GM18873 (cell line): Measurements from ENCODE around the gene TRAF3IP1.
"Not testable (repeated sequence)": the region's sequence is repeated elsewhere in the genome, so short reads cannot be mapped to it uniquely, and the experiment has no call there.

Source experiments
- ATAC-seq: cut with Tn5 transposase; IDR thresholded peaks from one replicate; pipeline ENCODE4 v1.9.1; 2021; ENCODE audit warnings: mild to moderate bottlenecking, moderate library complexity, moderate number of reproducible peaks; ENCODE audit not compliant: unreplicated experiment, low FRiP score

Gene TRAF3IP1

DNA sequence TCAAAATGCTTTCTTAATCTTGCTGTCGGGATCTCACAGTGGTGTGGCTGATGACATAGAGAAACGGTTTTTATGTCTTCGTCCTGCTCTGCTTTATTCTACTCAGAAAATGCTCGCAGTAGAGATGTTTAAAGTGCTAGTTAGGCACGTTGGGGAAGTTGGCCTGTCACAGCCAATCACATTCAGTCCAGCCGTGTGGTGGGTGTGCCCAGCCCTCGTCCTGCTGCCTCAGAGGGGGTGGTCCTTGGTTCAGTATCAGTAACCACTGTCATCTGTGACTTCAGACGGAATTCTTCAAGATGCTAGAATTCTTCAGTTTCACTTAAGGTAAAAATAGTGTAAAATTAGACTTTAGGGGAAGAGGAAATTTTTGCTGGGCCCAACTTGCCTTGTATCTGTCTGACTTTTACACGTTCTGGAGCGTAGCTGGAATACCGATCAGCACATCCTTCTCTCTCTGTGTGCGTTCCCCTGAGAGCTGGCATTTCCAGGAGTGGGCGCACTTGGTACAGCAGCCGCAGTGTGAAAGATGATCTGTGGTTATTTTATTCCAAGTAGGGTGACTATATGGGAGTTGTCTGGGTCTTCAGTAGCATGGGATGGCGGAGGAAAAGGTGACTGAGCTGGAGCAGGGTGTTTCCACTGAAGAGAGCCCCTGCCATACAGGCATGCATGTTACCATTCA lies 18.5 kb downstream of the TRAF3IP1 start:
- ATAC-seq = no peak

- ATAC-seq = no peak
Observed at GRCh38 chr2:238339395-238339780, 19.1 kb downstream of the TRAF3IP1 start.

- ATAC-seq = no peak
Observed at GRCh38 chr2:238339814-238340213, 19.5 kb downstream of the TRAF3IP1 start.

DNA sequence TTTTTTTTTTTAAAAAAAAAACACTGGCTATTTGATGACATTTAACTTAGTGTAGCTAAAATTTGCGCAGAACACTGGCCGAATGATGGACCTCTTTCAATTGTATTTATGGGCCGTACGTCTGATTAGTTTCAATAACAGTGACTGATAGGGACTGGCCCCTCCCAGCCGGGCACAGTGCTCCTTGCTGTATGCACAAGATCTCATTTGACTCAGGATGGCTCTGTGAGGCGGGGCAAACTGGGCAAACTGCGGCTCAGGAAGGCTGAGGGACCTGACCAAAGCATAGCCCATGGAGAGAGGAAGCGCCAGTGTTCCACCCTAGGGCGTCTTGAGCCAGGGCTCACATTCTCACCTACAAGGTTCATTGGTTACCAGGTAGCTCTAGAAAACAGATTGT lies 21.2 kb downstream of the TRAF3IP1 start:
- no peak for ATAC-seq

DNA sequence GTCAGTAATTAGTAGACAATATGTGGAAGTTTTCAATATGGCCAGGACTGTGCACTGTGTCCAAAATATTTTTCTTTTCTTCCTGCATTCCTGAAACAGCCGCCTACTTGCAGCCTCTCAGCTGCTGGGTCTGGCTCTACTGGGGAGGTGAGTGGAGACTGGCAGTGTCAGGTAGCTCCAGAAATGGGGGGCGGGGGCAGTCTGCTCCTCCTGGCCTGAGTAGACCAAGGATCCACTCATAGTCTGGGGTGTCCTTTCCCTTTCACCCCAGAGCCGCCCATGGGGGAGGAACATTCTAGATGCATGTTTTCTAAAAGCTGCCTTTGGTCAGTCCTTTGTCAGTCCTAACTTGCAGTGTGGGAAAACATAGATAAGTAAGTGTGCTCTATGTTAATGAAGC lies 23.7 kb downstream of the TRAF3IP1 start:
- ATAC-seq = no peak

GRCh38 chr2:238344517-238344916 lies 24.2 kb downstream of the TRAF3IP1 start:
- no peak for ATAC-seq

- no peak for ATAC-seq
Observed at GRCh38 chr2:238345297-238345968, 25.1 kb downstream of the TRAF3IP1 start.

DNA sequence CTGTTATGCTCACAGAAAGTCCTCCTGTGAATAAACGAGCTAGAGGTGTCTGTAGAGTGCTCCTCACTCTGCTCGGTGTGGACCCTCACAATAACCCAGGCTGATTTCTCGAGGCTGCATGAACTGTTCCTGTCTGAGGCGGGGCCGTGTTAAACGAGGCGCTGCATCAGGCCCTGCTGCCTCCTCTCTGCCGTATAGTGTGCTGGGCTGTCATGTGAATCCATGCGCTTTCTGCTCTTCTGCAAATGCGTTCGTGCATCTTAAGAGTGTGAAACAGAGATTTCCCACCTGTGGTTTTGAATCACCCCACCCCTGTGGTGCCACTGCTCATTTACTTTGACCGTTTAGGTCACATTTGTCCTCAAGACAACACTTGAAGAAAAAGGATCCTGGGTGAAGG lies 26.2 kb downstream of the TRAF3IP1 start:
- no peak for ATAC-seq

DNA sequence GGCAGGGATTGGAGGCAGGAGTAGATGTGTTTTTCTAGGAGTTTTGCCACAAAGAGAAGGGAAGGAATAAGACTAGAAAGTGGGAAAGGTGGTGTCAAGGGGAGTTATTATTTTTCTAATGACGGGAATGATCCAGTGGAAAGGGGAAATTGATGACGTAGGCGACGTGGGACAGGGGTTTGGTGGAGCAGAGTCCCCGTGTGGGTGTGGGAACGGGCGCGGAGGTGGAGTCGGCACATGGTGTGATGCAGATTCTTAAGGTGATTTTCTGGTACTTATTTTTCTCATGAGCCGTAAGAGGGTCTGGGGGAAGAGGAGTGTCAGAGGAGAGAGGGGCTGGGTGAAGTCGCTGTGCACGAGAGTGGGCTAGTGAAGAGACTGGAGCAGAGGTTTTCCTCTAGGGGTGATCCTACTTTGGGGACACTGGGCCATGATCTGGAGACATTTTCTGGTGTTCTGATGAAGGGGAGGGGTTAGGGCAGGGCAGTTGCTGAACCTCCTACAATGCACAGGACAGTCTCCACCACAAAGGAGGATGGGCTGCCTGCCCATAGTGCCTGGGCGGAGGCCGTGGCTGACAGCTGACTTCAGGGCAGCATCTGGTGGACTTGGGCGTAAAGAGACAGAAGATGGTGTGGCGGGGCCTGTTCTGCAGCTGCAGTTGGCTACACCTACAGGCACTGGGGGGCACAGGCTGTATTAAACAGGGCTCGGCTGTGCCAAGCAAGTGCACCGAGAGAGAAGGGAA lies 30.0 kb downstream of the TRAF3IP1 start:
- no peak for ATAC-seq

GRCh38 chr2:238351315-238351714 lies 31.0 kb downstream of the TRAF3IP1 start:
- ATAC-seq = no peak

- no peak for ATAC-seq
Observed at GRCh38 chr2:238352361-238352760, 32.0 kb downstream of the TRAF3IP1 start.

DNA sequence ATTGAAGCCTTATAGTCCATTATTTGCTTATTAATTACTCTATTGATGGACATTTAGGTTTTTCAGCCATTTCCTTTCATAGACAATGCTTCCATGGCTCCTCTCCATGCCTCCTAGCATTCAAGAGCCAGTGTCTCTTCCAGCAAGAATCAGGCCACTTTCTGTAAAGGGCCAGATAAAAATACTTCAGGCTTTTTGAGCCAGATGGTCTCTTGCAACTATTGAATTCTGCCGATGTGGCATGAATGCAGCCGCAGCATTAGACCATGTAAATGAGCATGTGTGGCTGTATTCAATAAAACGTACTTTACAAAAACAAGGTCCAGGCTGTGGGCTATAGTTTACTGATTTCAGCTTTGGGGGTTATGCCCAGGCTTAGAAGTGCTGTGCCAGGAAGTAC lies 38.5 kb downstream of the TRAF3IP1 start:
- ATAC-seq = no peak

GRCh38 chr2:238359403-238359802 lies 39.1 kb downstream of the TRAF3IP1 start:
- no peak for ATAC-seq

DNA sequence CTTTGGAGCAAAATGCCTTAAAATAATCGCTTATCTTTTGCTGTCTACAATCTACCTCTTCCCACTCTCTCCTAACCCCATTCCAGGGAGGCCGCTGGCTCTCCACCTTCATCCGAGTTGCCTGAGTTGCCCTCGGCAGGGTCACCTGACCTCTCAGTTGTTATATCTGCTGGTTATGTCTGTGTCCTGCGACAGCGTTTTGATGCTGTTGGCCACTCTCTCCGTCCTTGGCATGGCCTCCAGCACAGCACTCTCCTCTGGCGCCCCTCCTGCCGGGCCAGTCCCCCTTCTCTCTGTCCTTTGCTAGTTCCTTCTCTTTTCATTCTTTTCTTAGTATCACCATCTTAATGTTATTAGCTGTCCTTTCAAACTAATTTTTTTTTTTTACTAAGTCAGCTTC lies 41.6 kb downstream of the TRAF3IP1 start:
- no peak for ATAC-seq

DNA sequence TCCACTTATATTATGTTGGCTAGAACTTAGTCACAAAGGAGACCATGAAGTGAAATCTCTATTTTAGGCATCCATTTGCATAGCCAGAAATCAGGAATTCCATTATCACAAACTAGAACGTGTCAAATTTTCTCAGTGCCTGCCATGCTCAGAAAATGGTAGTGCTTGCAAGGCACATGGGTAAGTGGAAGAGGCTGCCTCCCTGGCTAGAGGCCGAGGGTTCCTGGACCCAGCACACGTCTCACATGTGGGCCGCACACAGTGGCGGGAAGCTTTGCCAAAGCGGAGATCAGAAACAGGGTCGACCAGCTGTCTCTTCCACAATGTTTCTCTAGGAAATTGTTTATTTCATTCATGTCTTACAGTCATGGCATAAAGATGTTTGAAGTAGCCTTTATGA lies 42.3 kb downstream of the TRAF3IP1 start:
- no peak for ATAC-seq

DNA sequence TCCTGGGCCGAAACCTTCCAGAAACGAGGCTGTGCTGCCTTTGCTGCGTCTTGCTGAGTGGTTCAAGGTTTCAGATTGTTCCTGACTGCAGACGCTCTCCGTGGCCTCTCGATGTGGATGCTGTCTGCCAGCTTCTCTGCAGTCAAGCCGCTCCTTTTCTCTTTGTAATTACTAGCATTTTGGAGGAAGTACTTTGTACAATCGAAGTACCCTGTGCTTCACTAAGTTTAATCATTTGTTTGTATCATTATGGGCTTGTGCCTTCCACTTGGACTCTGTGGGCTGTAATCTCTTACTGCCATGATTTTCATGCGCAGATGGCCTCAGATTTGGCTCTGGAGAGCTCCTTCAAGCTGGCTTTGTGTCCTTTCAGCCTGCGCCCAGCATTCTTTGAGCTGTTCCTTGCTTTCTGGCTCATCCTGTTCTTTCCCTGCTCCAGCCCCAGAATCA lies 49.3 kb downstream of the TRAF3IP1 start:
- no peak for ATAC-seq

DNA sequence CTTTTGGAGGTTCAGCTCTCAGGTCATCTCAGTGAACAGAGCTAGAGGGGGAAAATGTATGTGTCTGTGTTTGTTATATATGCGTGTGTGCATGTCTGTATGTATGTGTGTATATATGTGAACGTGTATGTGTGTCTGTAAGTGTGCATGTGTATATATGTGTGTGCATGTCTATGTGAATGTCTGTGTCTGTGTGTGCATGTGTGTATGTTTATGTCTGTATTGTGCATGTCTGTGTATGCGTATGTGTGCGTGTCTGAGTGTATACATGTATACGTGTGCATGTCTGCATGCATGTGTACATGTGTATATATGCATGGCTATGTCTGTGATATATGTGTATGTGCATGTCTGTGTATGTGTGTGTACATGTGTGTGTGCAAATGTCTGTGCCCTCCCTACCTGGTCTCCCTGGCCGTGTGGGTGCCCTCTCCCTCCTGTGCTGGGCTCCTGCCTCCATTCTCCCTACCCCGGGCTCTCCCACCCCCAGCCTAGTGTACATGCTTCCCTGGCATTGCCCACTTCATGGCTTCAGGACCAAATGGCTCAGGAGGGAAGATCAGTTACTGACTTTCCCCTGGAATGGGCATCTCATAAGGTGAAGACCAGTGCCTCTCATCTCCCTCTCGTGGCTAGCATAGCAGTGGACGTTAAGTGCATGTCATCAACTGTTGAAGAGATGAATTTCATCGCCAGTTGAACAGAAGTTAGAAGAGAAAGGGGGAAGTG lies 49.9 kb downstream of the TRAF3IP1 start:
- no peak for ATAC-seq

DNA sequence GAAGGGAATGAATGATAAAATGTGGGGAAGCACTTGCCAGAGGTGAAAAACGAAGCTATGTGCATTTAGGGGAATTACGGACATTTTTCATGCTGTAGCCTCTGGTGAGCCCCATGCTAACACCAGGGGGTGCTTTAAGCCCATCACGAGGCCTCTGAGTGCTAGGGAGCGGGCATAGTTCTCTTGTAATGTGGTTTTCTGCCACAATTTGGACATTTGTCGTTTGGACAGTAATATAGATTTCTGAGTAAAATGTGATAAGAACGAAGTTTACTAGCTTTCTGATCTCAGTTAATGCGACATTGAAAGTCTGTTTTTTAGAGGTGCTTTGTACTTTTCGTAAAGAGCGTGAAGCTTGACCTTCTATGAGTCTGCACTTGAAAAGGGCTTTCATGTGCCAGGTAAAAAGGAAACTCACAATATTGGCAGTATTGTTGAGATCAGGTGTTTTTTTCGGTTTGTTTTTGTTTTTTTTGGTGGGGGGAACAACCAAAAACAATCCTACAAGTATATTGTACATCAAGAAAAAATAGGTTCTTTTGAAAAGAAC lies 50.6 kb downstream of the TRAF3IP1 start:
- ATAC-seq = no peak

GRCh38 chr2:238372277-238372676 lies 52.0 kb downstream of the TRAF3IP1 start:
- not testable (repeated sequence) for ATAC-seq

GRCh38 chr2:238376884-238377391 lies 56.6 kb downstream of the TRAF3IP1 start:
- no peak for ATAC-seq
